HFF-Myc (cell line): ENCODE results near the gene RXRA.

ENCODE experiments used
- DNase-seq: peaks from one replicate; pipeline ENCODE4 v3.0.0-alpha.2; 2011; ENCODE audit warnings: low read depth; ENCODE audit errors: extremely low read depth
- H3K4me3 ChIP-seq: replicated peaks from 2 replicates; pipeline ENCODE4 v1.5.1; 2011; ENCODE audit warnings: low read depth, mild to moderate bottlenecking, control low read depth, low read length
- TF ChIP-seq, protein P1 (sequence below): IDR thresholded peaks from 2 replicates; pipeline ENCODE4 v1.5.1; 2012; ENCODE audit warnings: mild to moderate bottlenecking, low read depth, low read length, control low read depth; ENCODE audit errors: missing control alignments

Gene RXRA

DNA sequence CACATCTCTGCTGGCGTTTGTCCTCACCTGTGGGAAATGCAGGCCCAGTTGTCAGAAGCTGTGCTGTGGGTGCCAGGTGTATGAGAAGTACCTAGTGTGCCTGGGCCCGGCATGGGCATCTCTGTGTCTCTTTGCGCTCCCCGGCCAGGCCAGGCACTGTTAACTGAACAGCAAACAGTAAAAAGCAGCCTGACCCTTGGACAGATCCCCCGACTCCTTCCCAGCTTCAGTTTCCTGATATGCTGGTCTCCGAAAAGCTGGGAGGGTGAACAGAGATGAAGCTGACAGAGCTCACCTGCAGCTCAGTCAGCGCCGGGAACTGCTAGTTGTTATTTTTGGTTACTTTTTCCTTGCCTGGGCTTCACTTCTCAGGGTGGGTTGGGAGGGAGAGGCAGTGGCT is 28.9 kb downstream of the RXRA start:
- no peak overlapping the region for H3K4me3 ChIP-seq
- TF ChIP-seq, protein P1, sequence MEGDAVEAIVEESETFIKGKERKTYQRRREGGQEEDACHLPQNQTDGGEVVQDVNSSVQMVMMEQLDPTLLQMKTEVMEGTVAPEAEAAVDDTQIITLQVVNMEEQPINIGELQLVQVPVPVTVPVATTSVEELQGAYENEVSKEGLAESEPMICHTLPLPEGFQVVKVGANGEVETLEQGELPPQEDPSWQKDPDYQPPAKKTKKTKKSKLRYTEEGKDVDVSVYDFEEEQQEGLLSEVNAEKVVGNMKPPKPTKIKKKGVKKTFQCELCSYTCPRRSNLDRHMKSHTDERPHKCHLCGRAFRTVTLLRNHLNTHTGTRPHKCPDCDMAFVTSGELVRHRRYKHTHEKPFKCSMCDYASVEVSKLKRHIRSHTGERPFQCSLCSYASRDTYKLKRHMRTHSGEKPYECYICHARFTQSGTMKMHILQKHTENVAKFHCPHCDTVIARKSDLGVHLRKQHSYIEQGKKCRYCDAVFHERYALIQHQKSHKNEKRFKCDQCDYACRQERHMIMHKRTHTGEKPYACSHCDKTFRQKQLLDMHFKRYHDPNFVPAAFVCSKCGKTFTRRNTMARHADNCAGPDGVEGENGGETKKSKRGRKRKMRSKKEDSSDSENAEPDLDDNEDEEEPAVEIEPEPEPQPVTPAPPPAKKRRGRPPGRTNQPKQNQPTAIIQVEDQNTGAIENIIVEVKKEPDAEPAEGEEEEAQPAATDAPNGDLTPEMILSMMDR, result no peak
- no peak for DNase-seq

DNA sequence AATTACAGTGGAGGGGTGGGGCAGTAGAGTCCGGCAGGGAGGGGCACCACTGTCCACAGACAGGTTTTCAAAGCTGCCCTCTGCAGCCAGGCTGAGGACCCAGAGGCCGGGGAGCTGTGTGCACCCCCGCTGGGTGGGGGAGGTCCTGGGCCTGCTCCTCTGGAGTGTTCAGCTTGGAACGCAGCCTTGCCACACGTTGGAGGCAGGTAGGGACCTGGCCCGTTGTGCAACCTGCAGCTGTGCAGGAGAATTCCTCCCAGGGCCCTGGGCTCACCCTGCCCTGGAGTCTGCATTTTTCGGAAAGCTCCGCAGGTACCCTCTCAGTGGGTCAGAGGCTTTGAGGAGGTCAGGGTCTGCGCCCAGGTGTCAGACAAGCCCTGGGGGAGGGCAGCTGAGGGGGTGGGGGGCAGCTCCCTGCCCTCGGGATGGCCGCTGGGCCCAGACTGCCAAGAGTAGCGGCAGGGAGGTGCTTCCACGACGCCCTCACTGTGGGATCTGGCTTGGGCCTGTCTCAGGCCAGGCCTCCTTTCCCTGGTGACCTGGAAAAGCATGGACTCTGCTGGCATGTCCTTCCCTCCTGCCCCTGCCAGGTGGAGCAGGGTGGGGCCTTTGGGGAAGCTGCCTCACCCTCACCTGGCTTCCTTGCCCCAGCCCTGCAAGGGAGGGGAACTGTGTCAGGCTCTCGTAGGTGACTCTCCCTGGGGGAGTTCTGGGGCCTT is 29.5 kb downstream of the RXRA start:
- no peak for DNase-seq
- no peak overlapping the region for H3K4me3 ChIP-seq
- TF ChIP-seq, protein P1, result no peak

DNA sequence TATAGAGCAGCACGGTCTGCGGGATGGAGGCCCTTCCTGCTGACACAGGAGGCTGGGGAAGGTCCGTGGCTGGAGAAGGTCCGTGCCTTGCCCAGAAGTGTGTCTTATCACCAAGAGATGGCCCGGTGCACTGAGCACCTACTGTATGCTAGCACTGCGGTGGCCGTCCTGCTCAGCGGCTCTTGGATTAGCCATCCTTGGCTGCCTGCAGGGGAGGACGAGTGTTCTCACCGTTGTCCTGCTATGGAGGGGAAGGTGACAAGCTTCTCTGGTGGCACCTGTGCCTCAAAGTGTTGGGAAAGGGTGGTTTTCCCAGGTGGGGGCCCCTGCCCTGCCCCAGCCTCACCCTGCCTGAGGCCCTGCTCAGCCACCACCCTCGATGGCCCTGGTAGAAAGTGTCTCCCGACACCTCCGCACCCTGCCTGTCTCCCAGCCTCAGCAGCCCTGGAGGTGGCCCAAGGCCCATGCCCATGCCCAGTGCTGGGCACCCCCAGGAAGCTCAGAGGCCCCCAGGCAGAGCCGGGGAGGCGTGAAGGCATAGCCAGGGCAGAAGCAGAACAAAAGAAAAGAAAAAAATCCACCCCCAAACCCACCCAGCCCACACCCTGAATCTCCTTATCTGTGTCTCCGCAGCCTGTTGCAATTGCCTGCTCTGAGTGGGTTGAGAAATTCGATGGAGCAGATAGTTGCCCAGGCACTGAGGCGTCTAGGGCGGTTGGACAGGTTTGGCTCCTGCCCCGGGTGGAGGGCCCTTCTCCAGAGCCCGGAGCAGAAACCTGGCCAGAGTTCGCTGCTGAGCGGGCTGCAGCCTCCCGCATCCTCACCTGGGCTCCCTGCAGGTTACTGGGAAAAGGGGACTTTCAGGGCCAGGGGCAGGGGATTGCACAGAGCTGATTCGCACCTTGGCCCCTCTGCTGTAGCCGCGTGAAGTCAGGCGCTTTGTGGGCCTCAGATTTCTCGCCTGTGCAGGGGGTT is 30.5 kb downstream of the RXRA start:
- no peak for DNase-seq
- no peak overlapping the region for H3K4me3 ChIP-seq
- TF ChIP-seq, protein P1, result no peak

DNA sequence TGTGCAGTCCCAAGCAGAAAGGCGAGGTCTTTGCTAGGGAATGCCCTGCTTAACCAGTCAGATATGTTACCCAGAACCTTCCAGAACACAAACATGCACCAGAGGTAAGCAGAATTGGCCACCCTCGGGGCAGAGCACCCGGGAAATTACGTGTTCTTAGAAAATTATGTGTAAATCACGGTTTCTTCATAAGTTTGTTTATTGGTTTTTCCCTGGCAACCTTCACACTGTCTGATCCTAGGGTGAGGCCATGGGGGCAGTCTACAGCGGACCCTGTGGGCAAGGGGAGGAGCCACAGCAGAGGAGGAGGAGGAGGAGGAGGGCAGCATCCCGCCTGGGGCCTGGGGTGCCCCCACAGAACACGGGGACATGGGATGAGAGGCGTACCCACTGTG is 31.4 kb downstream of the RXRA start:
- TF ChIP-seq, protein P1, result no peak
- DNase-seq, result no peak
- no peak overlapping the region for H3K4me3 ChIP-seq

DNA sequence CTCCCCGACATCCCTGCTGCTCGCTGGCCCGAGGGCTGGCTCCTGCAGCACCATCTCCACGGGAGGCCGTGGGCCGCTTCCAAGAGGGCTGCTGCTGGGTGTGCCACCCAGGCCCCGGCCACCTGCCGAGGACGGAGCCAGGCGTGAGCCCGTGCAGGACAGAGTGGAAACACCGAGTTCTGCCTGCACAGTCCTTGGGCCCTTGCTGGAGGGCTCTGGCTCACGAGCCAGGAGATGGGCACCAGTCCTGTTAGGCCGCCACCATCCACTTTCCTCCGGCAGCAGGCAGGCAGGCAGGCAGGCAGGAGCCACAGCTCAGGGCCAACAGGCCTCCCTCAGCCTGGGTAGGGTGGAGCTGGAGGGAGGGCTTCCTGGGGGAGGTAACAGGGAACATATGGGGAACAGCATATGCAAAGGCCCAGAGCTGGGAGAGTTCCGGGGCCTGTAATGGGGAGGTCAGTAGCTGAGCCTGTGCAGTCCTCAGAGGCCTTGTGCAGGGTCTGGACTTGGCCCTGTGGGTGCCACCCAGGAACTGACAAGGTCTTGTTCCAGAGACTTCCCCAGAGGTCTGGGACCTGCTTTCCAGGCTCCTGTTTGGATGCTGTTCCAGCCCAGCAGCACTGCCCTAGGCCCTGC is 31.9 kb downstream of the RXRA start:
- no peak overlapping the region for H3K4me3 ChIP-seq
- TF ChIP-seq, protein P1, result no peak
- DNase-seq, result no peak

DNA sequence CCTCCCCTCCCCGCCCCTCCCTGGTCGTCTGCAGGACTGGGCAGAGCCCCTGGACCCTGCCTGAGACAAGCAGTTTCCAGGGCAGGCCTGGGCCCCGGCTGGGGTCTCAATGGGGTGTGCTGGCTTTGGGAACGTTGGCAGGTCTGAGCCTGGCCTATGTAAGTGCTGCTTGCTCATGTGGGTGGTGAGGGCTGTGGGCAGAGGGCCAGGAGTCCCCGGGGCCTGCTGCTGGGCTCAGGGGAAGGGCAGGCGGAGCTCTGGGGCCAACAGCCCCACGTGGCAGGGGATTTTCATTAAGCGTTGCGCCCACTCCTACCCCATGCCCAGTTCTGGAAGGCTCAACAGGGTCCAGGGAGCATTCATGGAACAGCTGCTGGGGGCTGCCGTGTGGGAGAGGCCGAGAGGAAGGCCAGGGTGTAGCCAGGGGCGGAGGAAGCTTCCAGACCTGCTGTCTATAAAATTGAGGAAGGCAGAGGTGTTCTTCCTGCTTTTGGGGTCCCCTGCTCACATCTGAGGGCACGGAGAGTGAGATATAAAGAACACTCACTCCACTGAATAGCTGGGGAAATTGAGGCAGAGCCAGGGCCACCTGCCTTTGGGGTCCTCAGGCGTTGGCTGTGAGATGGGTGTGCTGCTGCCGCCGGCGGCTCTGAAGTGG is 32.5 kb downstream of the RXRA start:
- no peak overlapping the region for H3K4me3 ChIP-seq
- TF ChIP-seq, protein P1, result no peak
- no peak for DNase-seq
